A673 (cell line): ENCODE measurements around the gene DSC1. TPM values are rescaled to one million over a fixed set of nuclear protein-coding genes. Genes with fewer than 3 reads are reported as not detected.

ENCODE experiments used
- BruUV-seq: library from RNA; stranded (reverse); fragments of 400-500 nt; replicated peaks from 2 replicates; lab custom pipeline; 2021; lab: Mats Ljungman, UMichigan
- CTCF ChIA-PET: fragments of 300-600 bp; sonication (Branson Sonifier 250); formaldehyde crosslinking; loops from one replicate; lab custom pipeline; 2022; ENCODE audit warnings: antibody characterized with exemption; lab: Charles Lee
- POLR2A ChIA-PET: fragments of 300-600 bp; sonication (Branson Sonifier 250); formaldehyde crosslinking; loops from one replicate; lab custom pipeline; 2022; ENCODE audit warnings: antibody characterized with exemption; ENCODE audit not compliant: low non-redundant PET; lab: Charles Lee
- DNase-seq: peaks from one replicate; pipeline ENCODE4 v3.0.0-alpha.2; 2015; ENCODE audit warnings: low spot score
- H3K27ac ChIP-seq: fragments of 200-600 bp; sonication (generic); 2 replicates; pipeline ENCODE4 v1.5.1; 2016; ENCODE audit warnings: mixed run types, low read depth, mild to moderate bottlenecking, mixed read lengths, antibody characterized with exemption, low read length; ENCODE audit not compliant: poor library complexity, severe bottlenecking
- H3K27me3 ChIP-seq: fragments of 200-600 bp; sonication (generic); replicated peaks from 2 replicates; pipeline ENCODE4 v1.6.1; 2017; ENCODE audit warnings: mixed run types, low read depth, mild to moderate bottlenecking, mixed read lengths, antibody characterized with exemption, low read length; ENCODE audit not compliant: insufficient read depth, poor library complexity
- H3K36me3 ChIP-seq: fragments of 200-600 bp; sonication (generic); 2 replicates; pipeline ENCODE4 v1.6.1; 2016; ENCODE audit warnings: mixed run types, mild to moderate bottlenecking, mixed read lengths, antibody characterized with exemption, low read length; ENCODE audit not compliant: insufficient read depth, poor library complexity, severe bottlenecking
- H3K4me1 ChIP-seq: fragments of 200-600 bp; sonication (generic); 2 replicates; pipeline ENCODE4 v1.6.1; 2017; ENCODE audit warnings: mixed run types, mild to moderate bottlenecking, mixed read lengths, antibody characterized with exemption, low read length; ENCODE audit not compliant: insufficient read depth, poor library complexity, severe bottlenecking
- H3K4me3 ChIP-seq: fragments of 200-600 bp; sonication (generic); 2 replicates; pipeline ENCODE4 v1.5.1; 2016; ENCODE audit warnings: low read depth, mixed run types, mild to moderate bottlenecking, mixed read lengths, low read length; ENCODE audit not compliant: poor library complexity, severe bottlenecking
- H3K9me3 ChIP-seq: fragments of 200-600 bp; sonication (generic); 2 replicates; pipeline ENCODE4 v1.6.1; 2016; ENCODE audit warnings: mixed run types, low read depth, mild to moderate bottlenecking, mixed read lengths, antibody characterized with exemption, low read length; ENCODE audit not compliant: poor library complexity, severe bottlenecking
- EZH2 ChIP-seq: fragments of 200-600 bp; sonication (generic); IDR thresholded peaks from 2 replicates; pipeline ENCODE4 v1.6.1; 2017; ENCODE audit warnings: borderline replicate concordance, low read depth, mild to moderate bottlenecking, mixed read lengths, antibody characterized with exemption, low read length; ENCODE audit not compliant: poor library complexity, severe bottlenecking
- intact Hi-C: fragments of 100-400 bp; cut with micrococcal nuclease; formaldehyde crosslinking; loops from one replicate; pipeline ENCODE4 v1.10.0; 2022; ENCODE audit not compliant: unreplicated experiment
- total RNA-seq: library from RNA; stranded (reverse); gene quantifications from 2 replicates; pipeline ENCODE4 v1.2.3, GENCODE V29; 2021
- TF ChIP-seq, protein P1 (sequence below): fragments of 300-800, 200-600 bp; sonication (generic); conservative IDR thresholded peaks from 2 replicates; pipeline ENCODE4 v1.5.1; 2017; ENCODE audit warnings: low read depth, mild to moderate bottlenecking, antibody characterized with exemption, low read length, moderate library complexity, mixed read lengths

DSC1 gene
- total RNA-seq, 1 experiment from 2014 or later, result not detected

DNA sequence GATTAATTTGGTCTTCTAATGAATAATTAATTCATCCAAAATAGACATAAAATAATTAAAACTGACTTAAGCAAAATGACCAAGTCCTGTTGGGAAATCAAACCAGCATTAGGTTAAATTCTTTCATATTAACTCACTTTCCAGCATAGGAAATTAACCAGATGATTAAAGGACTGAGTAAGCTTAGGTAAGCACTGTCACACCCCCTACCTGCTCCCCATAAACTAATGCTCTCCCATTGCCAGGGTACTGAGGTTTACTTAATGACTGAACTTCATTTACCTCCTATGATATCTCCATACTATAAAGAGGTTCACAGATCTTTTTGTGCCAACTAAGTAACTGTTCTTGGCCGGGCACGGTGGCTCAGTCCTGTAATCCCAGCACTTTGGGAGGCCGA is 74.1 kb downstream of the DSC1 start:
- Histone ChIP-seq H3K9me3 (no peaks in the 10 kb centered on the region), H3K27me3 (no peaks in the 10 kb centered on the region), H3K4me3 (no peak overlapping the region), H3K36me3 (no peaks in the 10 kb centered on the region), H3K27ac (no peak overlapping the region), H3K4me1 (no peaks in the 10 kb centered on the region)
- TF ChIP-seq EZH2, result no peak
- TF ChIP-seq, protein P1, sequence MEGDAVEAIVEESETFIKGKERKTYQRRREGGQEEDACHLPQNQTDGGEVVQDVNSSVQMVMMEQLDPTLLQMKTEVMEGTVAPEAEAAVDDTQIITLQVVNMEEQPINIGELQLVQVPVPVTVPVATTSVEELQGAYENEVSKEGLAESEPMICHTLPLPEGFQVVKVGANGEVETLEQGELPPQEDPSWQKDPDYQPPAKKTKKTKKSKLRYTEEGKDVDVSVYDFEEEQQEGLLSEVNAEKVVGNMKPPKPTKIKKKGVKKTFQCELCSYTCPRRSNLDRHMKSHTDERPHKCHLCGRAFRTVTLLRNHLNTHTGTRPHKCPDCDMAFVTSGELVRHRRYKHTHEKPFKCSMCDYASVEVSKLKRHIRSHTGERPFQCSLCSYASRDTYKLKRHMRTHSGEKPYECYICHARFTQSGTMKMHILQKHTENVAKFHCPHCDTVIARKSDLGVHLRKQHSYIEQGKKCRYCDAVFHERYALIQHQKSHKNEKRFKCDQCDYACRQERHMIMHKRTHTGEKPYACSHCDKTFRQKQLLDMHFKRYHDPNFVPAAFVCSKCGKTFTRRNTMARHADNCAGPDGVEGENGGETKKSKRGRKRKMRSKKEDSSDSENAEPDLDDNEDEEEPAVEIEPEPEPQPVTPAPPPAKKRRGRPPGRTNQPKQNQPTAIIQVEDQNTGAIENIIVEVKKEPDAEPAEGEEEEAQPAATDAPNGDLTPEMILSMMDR, result no peak
- BruUV-seq, result no TSS peak
- ChIA-PET CTCF (no interaction called here), POLR2A (no interaction called here)
- no peak for DNase-seq
- intact Hi-C loops, result no loop called here

DNA sequence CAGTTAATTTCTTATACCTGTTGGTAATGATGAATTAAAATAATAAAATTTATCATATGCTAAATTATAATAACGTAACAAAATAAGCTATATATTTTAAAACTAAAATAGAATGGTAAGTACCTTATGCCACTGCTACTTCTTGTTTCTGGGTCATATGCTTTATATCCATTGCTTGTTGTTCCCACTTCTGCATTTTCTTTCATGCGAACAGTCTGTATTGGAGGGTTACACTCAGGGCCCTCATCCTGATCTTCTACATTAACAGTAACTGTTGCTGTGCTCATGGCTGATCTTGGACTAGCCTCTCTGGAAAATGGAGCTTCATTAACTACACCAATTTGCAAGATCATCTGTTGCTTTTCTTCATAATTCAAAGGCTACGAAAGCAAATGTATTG is 82.7 kb downstream of the DSC1 start:
- no peak overlapping the region for H3K4me3 ChIP-seq

More for the DNA sequence above, 82.7 kb downstream of the DSC1 start:
- Histone ChIP-seq H3K9me3 (no peaks in the 10 kb centered on the region), H3K27ac (no peak overlapping the region), H3K36me3 (no peaks in the 10 kb centered on the region), H3K4me1 (no peaks in the 10 kb centered on the region), H3K27me3 (no peaks in the 10 kb centered on the region)
- ChIA-PET POLR2A (no interaction called here), CTCF (no interaction called here)
- intact Hi-C loops, result no loop called here
- no TSS peak for BruUV-seq
- TF ChIP-seq EZH2, result no peak
- TF ChIP-seq, protein P1, result no peak
- DNase-seq, result no peak

Other genes starting within 250 kb of the DSC1 start
- not detected in 2 replicates for gene DSC3, start 120.1 kb downstream of the DSC1 start, total RNA-seq
- 0.04 TPM in 1 of 2 replicates, not detected in the other for gene DSC2, start 60.4 kb downstream of the DSC1 start, total RNA-seq
- not detected in 2 replicates for gene DSG1, start 155.3 kb upstream of the DSC1 start, total RNA-seq
- gene DSG4, start 213.9 kb upstream of the DSC1 start, total RNA-seq, result not detected in 2 replicates